Left lung (tissue), 10 donors: ENCODE results near the gene CHPF. TPM values are rescaled to one million over a fixed set of nuclear protein-coding genes. Genes with fewer than 3 reads are reported as not detected.

ENCODE experiments used
- ATAC-seq: fragments of 200-7000 bp; cut with Tn5 transposase; one replicate; pipeline ENCODE4 v1.9.1; 2020; ENCODE audit warnings: moderate library complexity
- DNase-seq, 4 donors: peaks; one replicate each; pipeline ENCODE4 v3.0.0-alpha.2; 2013 to 2020
- H3K27ac ChIP-seq, 2 donors: fragments of 200-600 bp; sonication (generic) in 1 of 2; one replicate each; pipeline versions ENCODE4 v1.5.0 to v1.8.0; 2020 to 2021
- H3K27me3 ChIP-seq, 2 donors: fragments of 200-600 bp; sonication (generic) in 1 of 2; one replicate each; pipeline versions ENCODE4 v1.5.0 to v1.8.0; 2020 to 2021
- H3K36me3 ChIP-seq, 2 donors: fragments of 200-600 bp; sonication (generic) in 1 of 2; one replicate each; pipeline versions ENCODE4 v1.5.0 to v1.8.0; 2020 to 2021
- H3K4me1 ChIP-seq, 2 donors: fragments of 200-600 bp; one replicate each; pipeline ENCODE4 v1.8.0; 2021
- H3K4me3 ChIP-seq, 2 donors: fragments of 200-600 bp; sonication (generic) in 1 of 2; one replicate each; pipeline versions ENCODE4 v1.5.0 to v1.8.0; 2020 to 2021; ENCODE audit warnings: mild to moderate bottlenecking in 1 of 2
- H3K9me3 ChIP-seq, 2 donors: fragments of 200-600 bp; sonication (generic) in 1 of 2; one replicate each; pipeline versions ENCODE4 v1.5.0 to v1.8.0; 2020 to 2021
- CTCF ChIP-seq, 2 donors: fragments of 200-600 bp; sonication (generic) in 1 of 2; IDR thresholded peaks; one replicate each; pipeline versions ENCODE4 v1.5.0 to v1.8.0; 2021; ENCODE audit warnings: antibody characterized with exemption in 2 of 2
- intact Hi-C, 2 donors: fragments of 100-400 bp; cut with DNase I; formaldehyde crosslinking; loops; one replicate each; pipeline versions ENCODE4 v1.11.2 to v1.14.2; 2022
- polyA plus RNA-seq, 6 donors: library from polyadenylated mRNA; unstranded; fragments of 120-200 nt; gene quantifications; one replicate each; pipeline ENCODE4 v1.2.1, GENCODE V29; 2013; ENCODE audit not compliant: insufficient read length in 6 of 6
- total RNA-seq, 2 donors: library from RNA; stranded (reverse); fragmentation: NEBNext Ultra II Directional; extraction: Animal tissue kit (Norgen Biotek cat#: 25700); gene quantifications; one replicate each; pipeline ENCODE4 v1.2.1, GENCODE V29; 2021
- donor health status: DM: no; HTN: yes; CAD: no.
- donor health status: DM: no; HTN: no; CAD: no.

The CHPF gene
- total and polyA plus RNA-seq, 8 donors, result 18.8 to 114 (median 28.0) TPM

- no peaks in the 10 kb centered on the region for H3K36me3 ChIP-seq
- H3K4me1 ChIP-seq, result peaks cover 0 to 14% of the 10 kb centered on the region in 2 donors
- H3K4me3 ChIP-seq, result no peak within 1 kb of the TSS
- H3K27me3 ChIP-seq, result peaks cover 43 to 100% of the 10 kb centered on the region in 2 donors
- intact Hi-C loops, result no loop called here
- H3K27ac ChIP-seq, result no peak within 1 kb of the TSS
- H3K9me3 ChIP-seq, result no peaks in the 10 kb centered on the region
- DNase-seq, result peak in 2 of 4 donors; percentile 55 to 72
- TF ChIP-seq CTCF (IDR thresholded peaks at IDR 0.05), result no peak
- peak; percentile 7 for ATAC-seq
These were observed 29.3 kb downstream of the CHPF start, which contains the start of gene ASIC4 for GRCh38 chr2:219514196-219514761. TSS of gene ASIC4 (plus strand) at chr2:219514482. CDS start at chr2:219514725, 243 bp downstream.

GRCh38 chr2:219513787-219514186 lies 29.8 kb downstream of the CHPF start:
- Histone ChIP-seq H3K27ac (no peak overlapping the region), H3K4me1 (peaks cover 0 to 17% of the 10 kb centered on the region in 2 donors), H3K9me3 (no peaks in the 10 kb centered on the region), H3K27me3 (peaks cover 43 to 100% of the 10 kb centered on the region in 2 donors), H3K36me3 (no peaks in the 10 kb centered on the region), H3K4me3 (no peak overlapping the region)
- no peak for DNase-seq
- intact Hi-C loops, result no loop called here
- TF ChIP-seq CTCF (IDR thresholded peaks at IDR 0.05), result no peak
- ATAC-seq, result peak; percentile 32

GRCh38 chr2:219512524-219513216 lies 30.9 kb downstream of the CHPF start:
- H3K9me3 ChIP-seq, result no peaks in the 10 kb centered on the region
- peaks cover 0 to 6% of the 10 kb centered on the region in 2 donors for H3K36me3 ChIP-seq
- H3K27ac ChIP-seq, result no peak overlapping the region
- intact Hi-C loops, result no loop called here
- no peak for TF ChIP-seq CTCF (IDR thresholded peaks at IDR 0.05)
- DNase-seq, result peak in 1 of 4 donors; percentile 62
- H3K4me3 ChIP-seq, result no peak overlapping the region
- no peak for ATAC-seq
- peaks cover 0 to 17% of the 10 kb centered on the region in 2 donors for H3K4me1 ChIP-seq
- H3K27me3 ChIP-seq, result peaks cover 43 to 99% of the 10 kb centered on the region in 2 donors

- no peak overlapping the region for H3K4me3 ChIP-seq
- no peak overlapping the region for H3K27ac ChIP-seq
- TF ChIP-seq CTCF (IDR thresholded peaks at IDR 0.05), result no peak
- peaks cover 0 to 15% of the 10 kb centered on the region in 2 donors for H3K36me3 ChIP-seq
- peaks cover 0 to 17% of the 10 kb centered on the region in 2 donors for H3K4me1 ChIP-seq
- DNase-seq (peak in 1 of 4 donors; percentile 45), ATAC-seq (no peak)
- no peaks in the 10 kb centered on the region for H3K9me3 ChIP-seq
- peaks cover 43 to 90% of the 10 kb centered on the region in 2 donors for H3K27me3 ChIP-seq
- intact Hi-C loops, result no loop called here
These were observed 31.9 kb downstream of the CHPF start for GRCh38 chr2:219511547-219512325.
